ENCODE results near the gene DEF6. TPM values are rescaled to one million over a fixed set of nuclear protein-coding genes. Genes with fewer than 3 reads are reported as not detected.

The DEF6 gene
- total and polyA plus RNA-seq, 2 experiments from 2014 or later = 5.1 to 7.2 TPM

GRCh38 chr6:35280903-35281302 lies 16.7 kb upstream of the DEF6 start:
- Mint-ChIP-seq H3K4me1 (no peaks in the 10 kb centered on the region), H3K27ac (no peak overlapping the region), H3K9me3 (no peaks in the 10 kb centered on the region), H3K4me3 (no peak overlapping the region), H3K36me3 (ENCODE audit: low read depth) (no peaks in the 10 kb centered on the region; the same call in 2 of the 3 replicates), H3K27me3 (ENCODE audit: insufficient read depth, low read depth, poor library complexity) (no peaks in the 10 kb centered on the region)
- H3K36me3 ChIP-seq (ENCODE audit: insufficient read depth) = no peaks in the 10 kb centered on the region
- DNase-seq (ENCODE audit: low spot score) = no peak
- no peaks in the 10 kb centered on the region for H3K4me1 ChIP-seq (ENCODE audit: insufficient read depth)
- H3K4me2 ChIP-seq = no peak overlapping the region
- no peak overlapping the region for H2AFZ ChIP-seq
- no peak for TF ChIP-seq ETS1 (IDR thresholded peaks at IDR 0.05)
- no peak for TF ChIP-seq POLR2AphosphoS5 (IDR thresholded peaks at IDR 0.05; ENCODE audit: low read depth)
- no peak for TF ChIP-seq NANOG (IDR thresholded peaks at IDR 0.05; ENCODE audit: borderline replicate concordance)
- TF ChIP-seq EZH2phosphoT487 (IDR thresholded peaks at IDR 0.05; ENCODE audit: unreplicated experiment) = no peak
- TF ChIP-seq REST (IDR thresholded peaks at IDR 0.05; ENCODE audit: unreplicated experiment) = no peak
- no peak for TF ChIP-seq JUNB (IDR thresholded peaks at IDR 0.05; ENCODE audit: unreplicated experiment)
- TF ChIP-seq, protein P1, sequence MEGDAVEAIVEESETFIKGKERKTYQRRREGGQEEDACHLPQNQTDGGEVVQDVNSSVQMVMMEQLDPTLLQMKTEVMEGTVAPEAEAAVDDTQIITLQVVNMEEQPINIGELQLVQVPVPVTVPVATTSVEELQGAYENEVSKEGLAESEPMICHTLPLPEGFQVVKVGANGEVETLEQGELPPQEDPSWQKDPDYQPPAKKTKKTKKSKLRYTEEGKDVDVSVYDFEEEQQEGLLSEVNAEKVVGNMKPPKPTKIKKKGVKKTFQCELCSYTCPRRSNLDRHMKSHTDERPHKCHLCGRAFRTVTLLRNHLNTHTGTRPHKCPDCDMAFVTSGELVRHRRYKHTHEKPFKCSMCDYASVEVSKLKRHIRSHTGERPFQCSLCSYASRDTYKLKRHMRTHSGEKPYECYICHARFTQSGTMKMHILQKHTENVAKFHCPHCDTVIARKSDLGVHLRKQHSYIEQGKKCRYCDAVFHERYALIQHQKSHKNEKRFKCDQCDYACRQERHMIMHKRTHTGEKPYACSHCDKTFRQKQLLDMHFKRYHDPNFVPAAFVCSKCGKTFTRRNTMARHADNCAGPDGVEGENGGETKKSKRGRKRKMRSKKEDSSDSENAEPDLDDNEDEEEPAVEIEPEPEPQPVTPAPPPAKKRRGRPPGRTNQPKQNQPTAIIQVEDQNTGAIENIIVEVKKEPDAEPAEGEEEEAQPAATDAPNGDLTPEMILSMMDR (conservative IDR thresholded peaks at IDR 0.05; ENCODE audit: low read depth in 2 of 2) = no peak
- no peak for TF ChIP-seq STAT1 (IDR thresholded peaks at IDR 0.05; ENCODE audit: unreplicated experiment)
- no peak for TF ChIP-seq CREB1 (CRISPR knock-in tag; IDR thresholded peaks at IDR 0.05; ENCODE audit: low read depth)
- no peak for TF ChIP-seq EZH2 (IDR thresholded peaks at IDR 0.05; ENCODE audit: low read depth, unreplicated experiment)
- TF ChIP-seq, protein P2, sequence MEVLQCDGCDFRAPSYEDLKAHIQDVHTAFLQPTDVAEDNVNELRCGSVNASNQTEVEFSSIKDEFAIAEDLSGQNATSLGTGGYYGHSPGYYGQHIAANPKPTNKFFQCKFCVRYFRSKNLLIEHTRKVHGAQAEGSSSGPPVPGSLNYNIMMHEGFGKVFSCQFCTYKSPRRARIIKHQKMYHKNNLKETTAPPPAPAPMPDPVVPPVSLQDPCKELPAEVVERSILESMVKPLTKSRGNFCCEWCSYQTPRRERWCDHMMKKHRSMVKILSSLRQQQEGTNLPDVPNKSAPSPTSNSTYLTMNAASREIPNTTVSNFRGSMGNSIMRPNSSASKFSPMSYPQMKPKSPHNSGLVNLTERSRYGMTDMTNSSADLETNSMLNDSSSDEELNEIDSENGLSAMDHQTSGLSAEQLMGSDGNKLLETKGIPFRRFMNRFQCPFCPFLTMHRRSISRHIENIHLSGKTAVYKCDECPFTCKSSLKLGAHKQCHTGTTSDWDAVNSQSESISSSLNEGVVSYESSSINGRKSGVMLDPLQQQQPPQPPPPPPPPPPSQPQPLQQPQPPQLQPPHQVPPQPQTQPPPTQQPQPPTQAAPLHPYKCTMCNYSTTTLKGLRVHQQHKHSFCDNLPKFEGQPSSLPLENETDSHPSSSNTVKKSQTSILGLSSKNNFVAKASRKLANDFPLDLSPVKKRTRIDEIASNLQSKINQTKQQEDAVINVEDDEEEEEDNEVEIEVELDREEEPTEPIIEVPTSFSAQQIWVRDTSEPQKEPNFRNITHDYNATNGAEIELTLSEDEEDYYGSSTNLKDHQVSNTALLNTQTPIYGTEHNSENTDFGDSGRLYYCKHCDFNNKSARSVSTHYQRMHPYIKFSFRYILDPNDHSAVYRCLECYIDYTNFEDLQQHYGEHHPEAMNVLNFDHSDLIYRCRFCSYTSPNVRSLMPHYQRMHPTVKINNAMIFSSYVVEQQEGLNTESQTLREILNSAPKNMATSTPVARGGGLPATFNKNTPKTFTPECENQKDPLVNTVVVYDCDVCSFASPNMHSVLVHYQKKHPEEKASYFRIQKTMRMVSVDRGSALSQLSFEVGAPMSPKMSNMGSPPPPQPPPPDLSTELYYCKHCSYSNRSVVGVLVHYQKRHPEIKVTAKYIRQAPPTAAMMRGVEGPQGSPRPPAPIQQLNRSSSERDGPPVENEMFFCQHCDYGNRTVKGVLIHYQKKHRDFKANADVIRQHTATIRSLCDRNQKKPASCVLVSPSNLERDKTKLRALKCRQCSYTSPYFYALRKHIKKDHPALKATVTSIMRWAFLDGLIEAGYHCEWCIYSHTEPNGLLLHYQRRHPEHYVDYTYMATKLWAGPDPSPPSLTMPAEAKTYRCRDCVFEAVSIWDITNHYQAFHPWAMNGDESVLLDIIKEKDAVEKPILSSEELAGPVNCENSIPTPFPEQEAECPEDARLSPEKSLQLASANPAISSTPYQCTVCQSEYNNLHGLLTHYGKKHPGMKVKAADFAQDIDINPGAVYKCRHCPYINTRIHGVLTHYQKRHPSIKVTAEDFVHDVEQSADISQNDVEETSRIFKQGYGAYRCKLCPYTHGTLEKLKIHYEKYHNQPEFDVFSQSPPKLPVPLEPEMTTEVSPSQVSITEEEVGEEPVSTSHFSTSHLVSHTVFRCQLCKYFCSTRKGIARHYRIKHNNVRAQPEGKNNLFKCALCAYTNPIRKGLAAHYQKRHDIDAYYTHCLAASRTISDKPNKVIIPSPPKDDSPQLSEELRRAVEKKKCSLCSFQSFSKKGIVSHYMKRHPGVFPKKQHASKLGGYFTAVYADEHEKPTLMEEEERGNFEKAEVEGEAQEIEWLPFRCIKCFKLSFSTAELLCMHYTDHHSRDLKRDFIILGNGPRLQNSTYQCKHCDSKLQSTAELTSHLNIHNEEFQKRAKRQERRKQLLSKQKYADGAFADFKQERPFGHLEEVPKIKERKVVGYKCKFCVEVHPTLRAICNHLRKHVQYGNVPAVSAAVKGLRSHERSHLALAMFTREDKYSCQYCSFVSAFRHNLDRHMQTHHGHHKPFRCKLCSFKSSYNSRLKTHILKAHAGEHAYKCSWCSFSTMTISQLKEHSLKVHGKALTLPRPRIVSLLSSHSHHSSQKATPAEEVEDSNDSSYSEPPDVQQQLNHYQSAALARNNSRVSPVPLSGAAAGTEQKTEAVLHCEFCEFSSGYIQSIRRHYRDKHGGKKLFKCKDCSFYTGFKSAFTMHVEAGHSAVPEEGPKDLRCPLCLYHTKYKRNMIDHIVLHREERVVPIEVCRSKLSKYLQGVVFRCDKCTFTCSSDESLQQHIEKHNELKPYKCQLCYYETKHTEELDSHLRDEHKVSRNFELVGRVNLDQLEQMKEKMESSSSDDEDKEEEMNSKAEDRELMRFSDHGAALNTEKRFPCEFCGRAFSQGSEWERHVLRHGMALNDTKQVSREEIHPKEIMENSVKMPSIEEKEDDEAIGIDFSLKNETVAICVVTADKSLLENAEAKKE (CRISPR knock-in tag; IDR thresholded peaks at IDR 0.05) = no peak
- TF ChIP-seq ZNF331 (CRISPR knock-in tag; IDR thresholded peaks at IDR 0.05; ENCODE audit: low read depth) = no peak
- TF ChIP-seq ZNF114 (CRISPR knock-in tag; IDR thresholded peaks at IDR 0.05) = no peak
- H4K20me1 ChIP-seq (replicated peaks; ENCODE audit: insufficient read depth) = peaks cover 4% of the 10 kb centered on the region; the same call in 1 of the 2 replicates
- no peaks in the 10 kb centered on the region for H3K27me3 ChIP-seq (ENCODE audit: insufficient read depth)
- no peak for ATAC-seq
- no peak overlapping the region for H3K4me3 ChIP-seq
- H3F3A ChIP-seq (replicated peaks; ENCODE audit: low read depth) = no peaks in the 10 kb centered on the region
- no peaks in the 10 kb centered on the region for H3K9me2 ChIP-seq (ENCODE audit: insufficient read depth)
- no peaks in the 10 kb centered on the region for H3K79me2 ChIP-seq (replicated peaks; ENCODE audit: insufficient read depth)
- H3K27ac ChIP-seq (ENCODE audit: low read depth) = no peak overlapping the region

Measured in GM23338 (cell line).